ENCODE measurements around the gene SUPT4H1. TPM values are rescaled to one million over a fixed set of nuclear protein-coding genes. Genes with fewer than 3 reads are reported as not detected.
A peak's percentile ranks its signal among the peaks of the same experiment; 100 is the strongest.

SUPT4H1 gene
- total RNA-seq, 2 experiments from 2014 or later, result 66.1 to 69.0 TPM

GRCh38 chr17:58329035-58329809 is 22.8 kb downstream of the SUPT4H1 start:
- H3K27ac Mint-ChIP-seq, result peak overlapping the region; percentile 99
- H3K9me3 Mint-ChIP-seq, result no peaks in the 10 kb centered on the region
- peak overlapping the region; percentile 93 for H3K4me3 Mint-ChIP-seq
- ChIA-PET CTCF (interaction anchor here (2.0 to 3.9 kb wide), 2 partner anchors 8 to 12 kb away, joined by 13 to 40 read pairs; no protein-coding TSS in a partner anchor), POLR2A (interaction anchor here (1.4 to 4.0 kb wide), 5 partner anchors 11 to 88 kb away, joined by 3 to 171 read pairs (median 13); partner anchors contain the start of gene RNF43)
- DNase-seq, result peak; percentile 86
- peaks cover 4% of the 10 kb centered on the region for H3K27me3 Mint-ChIP-seq
- H3K4me1 Mint-ChIP-seq, result peaks cover 36% of the 10 kb centered on the region
- peaks cover 39% of the 10 kb centered on the region for H3K36me3 Mint-ChIP-seq (ENCODE audit: low read depth)

GRCh38 chr17:58328195-58329034 is 23.6 kb downstream of the SUPT4H1 start, which contains the start of gene TSPOAP1:
Gene TSPOAP1, minus strand, starts transcription at chr17:58328795. Its CDS starts 875 bp downstream, at chr17:58327920.
- Mint-ChIP-seq H3K4me1 (peaks cover 36% of the 10 kb centered on the region), H3K27me3 (peaks cover 4% of the 10 kb centered on the region), H3K4me3 (peak within 1 kb of the TSS; percentile 93), H3K27ac (peak within 1 kb of the TSS; percentile 99), H3K9me3 (no peaks in the 10 kb centered on the region), H3K36me3 (ENCODE audit: low read depth) (peaks cover 39% of the 10 kb centered on the region)
- DNase-seq, result peak; percentile 87
- CTCF ChIA-PET, result interaction anchor here (0.6 to 3.9 kb wide), 6 partner anchors 9 to 89 kb away, joined by 3 to 40 read pairs (median 12); partner anchors contain the start of genes RNF43 and SUPT4H1
- POLR2A ChIA-PET, result interaction anchor here (0.5 to 4.0 kb wide), 11 partner anchors 12 to 677 kb away, joined by 3 to 171 read pairs (median 9); partner anchors contain the start of genes RNF43 and SUPT4H1

GRCh38 chr17:58327363-58328194 is 24.4 kb downstream of the SUPT4H1 start:
- POLR2A ChIA-PET, result interaction anchor here (0.5 to 4.0 kb wide), 11 partner anchors 11 to 677 kb away, joined by 3 to 171 read pairs (median 9); partner anchors contain the start of genes RNF43 and SUPT4H1
- Mint-ChIP-seq H3K9me3 (no peaks in the 10 kb centered on the region), H3K36me3 (ENCODE audit: low read depth) (peaks cover 35% of the 10 kb centered on the region), H3K4me1 (peaks cover 36% of the 10 kb centered on the region), H3K27ac (peak overlapping the region; percentile 99), H3K27me3 (peaks cover 4% of the 10 kb centered on the region), H3K4me3 (peak overlapping the region; percentile 93)
- peak; percentile 37 for DNase-seq
- CTCF ChIA-PET, result interaction anchor here (0.6 to 3.9 kb wide), 6 partner anchors 10 to 90 kb away, joined by 3 to 40 read pairs (median 12); partner anchors contain the start of genes RNF43 and SUPT4H1

GRCh38 chr17:58326609-58327362 is 25.2 kb downstream of the SUPT4H1 start:
- CTCF ChIA-PET, result interaction anchor here (1.0 to 3.9 kb wide), 11 partner anchors 9 to 98 kb away, joined by 3 to 40 read pairs (median 5); partner anchors contain the start of genes RNF43 and SUPT4H1
- H3K9me3 Mint-ChIP-seq, result no peaks in the 10 kb centered on the region

GRCh38 chr17:58325976-58326468 is 26.0 kb downstream of the SUPT4H1 start:
- POLR2A ChIA-PET, result interaction anchor here (0.5 to 4.0 kb wide), 7 partner anchors 9 to 346 kb away, joined by 3 to 171 read pairs (median 5); partner anchors contain the start of genes RNF43 and SUPT4H1
- peaks cover 31% of the 10 kb centered on the region for H3K36me3 Mint-ChIP-seq (ENCODE audit: low read depth)
- H3K4me3 Mint-ChIP-seq, result no peak overlapping the region
- H3K4me1 Mint-ChIP-seq, result peaks cover 38% of the 10 kb centered on the region
- no peak for DNase-seq
- peaks cover 4% of the 10 kb centered on the region for H3K27me3 Mint-ChIP-seq
- H3K27ac Mint-ChIP-seq, result peak overlapping the region; percentile 55
- CTCF ChIA-PET, result interaction anchor here (0.6 to 3.9 kb wide), 11 partner anchors 9 to 274 kb away, joined by 3 to 40 read pairs (median 5); partner anchors contain the start of gene SUPT4H1
- H3K9me3 Mint-ChIP-seq, result no peaks in the 10 kb centered on the region

More at GRCh38 chr17:58326609-58327362, 25.2 kb downstream of the SUPT4H1 start:
- Mint-ChIP-seq H3K4me3 (peak overlapping the region; percentile 38), H3K4me1 (peaks cover 36% of the 10 kb centered on the region), H3K27ac (peak overlapping the region; percentile 99), H3K27me3 (peaks cover 4% of the 10 kb centered on the region), H3K36me3 (ENCODE audit: low read depth) (peaks cover 34% of the 10 kb centered on the region)
- DNase-seq, result no peak
- POLR2A ChIA-PET, result interaction anchor here (0.5 to 4.0 kb wide), 9 partner anchors 10 to 345 kb away, joined by 3 to 171 read pairs (median 13); partner anchors contain the start of genes RNF43 and SUPT4H1

GRCh38 chr17:58325289-58325726 is 26.7 kb downstream of the SUPT4H1 start:
- POLR2A ChIA-PET, result interaction anchor here (0.7 to 4.0 kb wide), 5 partner anchors 9 to 106 kb away, joined by 3 to 171 read pairs (median 8); partner anchors contain the start of genes RNF43 and SUPT4H1
- H3K36me3 Mint-ChIP-seq (ENCODE audit: low read depth), result peaks cover 24% of the 10 kb centered on the region
- H3K27ac Mint-ChIP-seq, result peak overlapping the region; percentile 63
- DNase-seq, result peak; percentile 38
- peaks cover 4% of the 10 kb centered on the region for H3K27me3 Mint-ChIP-seq
- H3K4me3 Mint-ChIP-seq, result peak overlapping the region; percentile 11
- H3K9me3 Mint-ChIP-seq, result no peaks in the 10 kb centered on the region
- H3K4me1 Mint-ChIP-seq, result peaks cover 38% of the 10 kb centered on the region
- CTCF ChIA-PET, result interaction anchor here (0.6 to 3.9 kb wide), 9 partner anchors 8 to 274 kb away, joined by 3 to 40 read pairs (median 5); partner anchors contain the start of gene SUPT4H1

- H3K27me3 Mint-ChIP-seq, result peaks cover 4% of the 10 kb centered on the region
- peak overlapping the region; percentile 63 for H3K27ac Mint-ChIP-seq
- ChIA-PET CTCF (interaction anchor here (1.3 to 3.9 kb wide), 3 partner anchors 7 to 90 kb away, joined by 3 to 40 read pairs (median 26); no protein-coding TSS in a partner anchor), POLR2A (interaction anchor here (1.8 to 4.0 kb wide), 3 partner anchors 8 to 28 kb away, joined by 8 to 171 read pairs (median 25); partner anchors contain the start of gene SUPT4H1)
- peak overlapping the region; percentile 11 for H3K4me3 Mint-ChIP-seq
- peaks cover 36% of the 10 kb centered on the region for H3K4me1 Mint-ChIP-seq
- H3K9me3 Mint-ChIP-seq, result no peaks in the 10 kb centered on the region
- DNase-seq, result no peak
- H3K36me3 Mint-ChIP-seq (ENCODE audit: low read depth), result peaks cover 18% of the 10 kb centered on the region
These were observed 27.4 kb downstream of the SUPT4H1 start for GRCh38 chr17:58324409-58325288.

GRCh38 chr17:58324056-58324408 is 28.0 kb downstream of the SUPT4H1 start:
- ChIA-PET POLR2A (no interaction called here), CTCF (interaction anchor here (3.4 kb wide), 1 partner anchor 20 kb away, joined by 10 read pairs; no protein-coding TSS in a partner anchor)
- peaks cover 12% of the 10 kb centered on the region for H3K36me3 Mint-ChIP-seq (ENCODE audit: low read depth)
- no peak overlapping the region for H3K4me3 Mint-ChIP-seq
- no peak for DNase-seq
- H3K9me3 Mint-ChIP-seq, result no peaks in the 10 kb centered on the region
- peaks cover 30% of the 10 kb centered on the region for H3K4me1 Mint-ChIP-seq
- no peak overlapping the region for H3K27ac Mint-ChIP-seq
- H3K27me3 Mint-ChIP-seq, result peaks cover 4% of the 10 kb centered on the region

- Mint-ChIP-seq H3K27ac (no peak overlapping the region), H3K4me3 (no peak overlapping the region), H3K4me1 (peaks cover 26% of the 10 kb centered on the region), H3K36me3 (ENCODE audit: low read depth) (peaks cover 10% of the 10 kb centered on the region), H3K9me3 (no peaks in the 10 kb centered on the region), H3K27me3 (peaks cover 4% of the 10 kb centered on the region)
- POLR2A ChIA-PET, result interaction anchor here (0.6 to 1.2 kb wide), 2 partner anchors 26 to 29 kb away, joined by 3 to 5 read pairs; partner anchors contain the start of gene SUPT4H1
- no peak for DNase-seq
- CTCF ChIA-PET, result interaction anchor here (0.5 to 3.4 kb wide), 5 partner anchors 10 to 122 kb away, joined by 5 to 10 read pairs (median 6); partner anchors contain the start of gene RNF43
These were observed 28.5 kb downstream of the SUPT4H1 start for GRCh38 chr17:58323366-58324055.

Measured in activated CD4-positive, alpha-beta T cell treated with anti-CD3 and anti-CD28 coated beads, Interleukin-2, amount 10 ng/mL, durations not matched to agents 7 days and 5 days (primary cell).